GM12878 (cell line): Measurements from ENCODE around the gene ZNF213. TPM values are rescaled to one million over a fixed set of nuclear protein-coding genes. Genes with fewer than 3 reads are reported as not detected.

Source experiments
- CEBPB ChIP-seq, 2 experiments: fragments of 150-350 bp in 1 of 2; IDR thresholded peaks; 2 replicates each; pipeline ENCODE4 v1.6.1; 2012 to 2014; ENCODE audit warnings: low read depth in 2 of 2, low read length in 2 of 2, borderline replicate concordance in 1 of 2, inconsistent platforms in 1 of 2
- CEBPZ ChIP-seq: fragments of 150-350 bp; IDR thresholded peaks from 2 replicates; pipeline ENCODE4 v1.6.1; 2016; ENCODE audit warnings: low read depth, low read length
- CHD1 ChIP-seq: IDR thresholded peaks from 2 replicates; pipeline ENCODE4 v1.6.1; 2012; ENCODE audit warnings: low read depth, low read length, improper control_type of control experiment
- CHD2 ChIP-seq: IDR thresholded peaks from 2 replicates; pipeline ENCODE4 v1.6.1; 2011; ENCODE audit warnings: low read depth, low read length, improper control_type of control experiment, borderline replicate concordance
- DPF2 ChIP-seq: fragments of 450-650 bp; IDR thresholded peaks from 2 replicates; pipeline ENCODE4 v1.6.1; 2017; ENCODE audit warnings: mild to moderate bottlenecking
- E4F1 ChIP-seq: fragments of 450-650 bp; IDR thresholded peaks from 2 replicates; pipeline ENCODE4 v1.6.1; 2018; ENCODE audit warnings: borderline replicate concordance, mild to moderate bottlenecking; ENCODE audit not compliant: partially characterized antibody
- IRF3 ChIP-seq: fragments of 450-650 bp; IDR thresholded peaks from 2 replicates; pipeline ENCODE4 v1.6.1; 2014; ENCODE audit warnings: mild to moderate bottlenecking
- MTA2 ChIP-seq: fragments of 450-650 bp; IDR thresholded peaks from 2 replicates; pipeline ENCODE4 v1.6.1; 2016; ENCODE audit warnings: low read depth, mild to moderate bottlenecking, moderate library complexity
- MXI1 ChIP-seq: fragments of 150-350 bp; IDR thresholded peaks from 2 replicates; pipeline ENCODE4 v1.6.1; 2011; ENCODE audit warnings: low read depth, mild to moderate bottlenecking, inconsistent platforms, low read length, improper control_type of control experiment
- NBN ChIP-seq: fragments of 450-650 bp; IDR thresholded peaks from 2 replicates; pipeline ENCODE4 v1.6.1; 2016
- NFYB ChIP-seq: IDR thresholded peaks from 2 replicates; pipeline ENCODE4 v1.6.1; 2011; ENCODE audit warnings: low read depth, mild to moderate bottlenecking, low read length, improper control_type of control experiment, moderate library complexity; ENCODE audit not compliant: insufficient read depth
- POLR2AphosphoS2 ChIP-seq: IDR thresholded peaks from 2 replicates; pipeline ENCODE4 v1.6.1; 2011; ENCODE audit warnings: low read depth, mild to moderate bottlenecking, low read length, improper control_type of control experiment, moderate library complexity
- SREBF2 ChIP-seq: IDR thresholded peaks from 2 replicates; pipeline ENCODE4 v1.6.1; 2012; ENCODE audit warnings: mild to moderate bottlenecking, low read length
- TCF12 ChIP-seq: IDR thresholded peaks from 2 replicates; pipeline ENCODE4 v1.6.1; 2011; ENCODE audit warnings: low read depth, mild to moderate bottlenecking, low read length
- USF1 ChIP-seq: IDR thresholded peaks from 2 replicates; pipeline ENCODE4 v1.6.1; 2011; ENCODE audit warnings: borderline replicate concordance, low read depth, mild to moderate bottlenecking, moderate library complexity, mixed read lengths, low read length; ENCODE audit not compliant: insufficient read depth; ENCODE audit errors: extremely low read length
- ZNF687 ChIP-seq: fragments of 450-650 bp; IDR thresholded peaks from 2 replicates; pipeline ENCODE4 v1.6.1; 2017; ENCODE audit warnings: mild to moderate bottlenecking, moderate library complexity
- ZSCAN29 ChIP-seq: fragments of 450-650 bp; IDR thresholded peaks from 2 replicates; pipeline ENCODE4 v1.6.1; 2017; ENCODE audit warnings: mild to moderate bottlenecking, moderate library complexity
- polyA plus RNA-seq, 11 experiments: library from polyadenylated mRNA; depleted of rRNA in 4 of 11; unstranded in 6 of 11; stranded (reverse) in 5 of 11; fragments of >200 nt; fragmentation: Nextera tagmentation in 4 of 11; fragmentation: Illumina TruSeq in 1 of 11; extraction: Ambion mirVana in 4 of 11; extraction: Trizol in 1 of 11; gene quantifications; 1 replicate in 1 of 11; 2 replicates in 10 of 11; pipeline versions ENCODE4 v1.2.1 to v1.2.3, GENCODE V29; 2011 to 2016; ENCODE audit warnings: inconsistent platforms in 2 of 11, missing spikeins in 2 of 11, low read depth in 1 of 11
- total RNA-seq, 4 experiments: library from RNA; depleted of rRNA in 3 of 4; stranded (reverse); fragments of >200 nt in 3 of 4; fragmentation: Illumina TruSeq in 1 of 4; extraction: Trizol in 1 of 4; gene quantifications; 2 replicates each; pipeline versions ENCODE4 v1.2.1 to v1.2.3, GENCODE V29; 2013 to 2021

ZNF213 gene
- total and polyA plus RNA-seq, 10 of the 15 experiments (the other 5 are each of a cell fraction or from before 2014, with no cell fraction given): 0.53 to 9.4 (median 1.1) TPM

GRCh38 chr16:3134338-3135125 is at the start of gene ZNF213 (continued):
- TF ChIP-seq CEBPB (IDR thresholded peaks at IDR 0.05; ENCODE audit: borderline replicate concordance in 1 of 2, low read depth in 2 of 2, low read length in 2 of 2) (no peak), IRF3 (peak; percentile 56; the same call in 1 of the 2 replicates), ZSCAN29 (no peak), MTA2 (no peak), TCF12 (no peak), NFYB (peak; percentile 88; the same call in 1 of the 2 replicates), CEBPZ (0 out of 2 replicates have a peak, but pooled peaks have one; percentile 7), CHD1 (no peak), CHD2 (peak; percentile 69), DPF2 (no peak), SREBF2 (no peak), MXI1 (peak; percentile 10; the same call in 1 of the 2 replicates), NBN (peak; percentile 71), POLR2AphosphoS2 (0 out of 2 replicates have a peak, but pooled peaks have one; percentile 39), USF1 (no peak), ZNF687 (no peak), E4F1 (no peak)
